ENCODE results near the gene ARHGAP21.
"Not testable (repeated sequence)": the region's sequence is repeated elsewhere in the genome, so short reads cannot be mapped to it uniquely, and the experiment has no call there.

Gene ARHGAP21

DNA sequence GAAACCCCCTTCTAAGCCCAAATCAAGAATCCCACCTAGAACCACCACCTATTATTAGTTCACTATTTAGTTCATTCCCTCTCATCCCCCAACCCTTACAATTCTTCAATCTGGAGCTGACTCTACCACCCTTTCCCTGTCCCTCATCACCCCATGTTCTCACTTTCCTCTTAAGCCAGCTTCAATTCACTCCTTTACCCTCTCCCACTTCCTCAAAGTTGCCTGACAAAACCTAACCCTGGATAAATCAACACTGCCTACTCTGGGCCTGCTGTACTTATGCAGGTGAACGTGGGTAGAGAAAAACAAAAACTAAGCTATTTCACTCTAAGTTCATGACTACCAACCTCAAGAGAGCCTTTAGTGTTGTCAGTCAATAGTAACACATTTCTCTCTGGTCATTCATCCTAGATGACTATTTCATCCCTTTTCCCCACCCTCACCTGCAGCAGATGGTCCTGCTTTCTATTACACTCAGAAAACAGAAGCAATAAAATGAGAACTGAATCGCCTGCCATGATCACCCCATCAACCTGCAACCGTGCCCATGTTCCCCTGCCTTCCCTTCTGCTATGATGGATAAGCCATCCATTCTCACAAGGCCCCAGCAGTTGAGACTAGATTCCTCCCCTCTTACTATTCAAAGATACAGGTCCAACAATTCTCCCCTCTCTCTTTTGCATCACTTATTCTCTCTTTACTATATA, 52.6 kb downstream of the ARHGAP21 start:
- peaks cover 15% of the 10 kb centered on the region for H3K4me1 Mint-ChIP-seq
- peak overlapping the region in 1 of 3 experiments; percentile 27 for H3K27ac Mint-ChIP-seq
- H3K27me3 Mint-ChIP-seq (ENCODE audit: low read depth): no peaks in the 10 kb centered on the region
- TF ChIP-seq CTCF (IDR thresholded peaks at IDR 0.05; ENCODE audit: unreplicated experiment in 3 of 3): no peak
- no peak overlapping the region for H3K4me3 Mint-ChIP-seq
- H3K36me3 Mint-ChIP-seq (ENCODE audit: low read depth): peaks cover 20% of the 10 kb centered on the region
- peaks cover 3% of the 10 kb centered on the region for H3K9me3 Mint-ChIP-seq

DNA sequence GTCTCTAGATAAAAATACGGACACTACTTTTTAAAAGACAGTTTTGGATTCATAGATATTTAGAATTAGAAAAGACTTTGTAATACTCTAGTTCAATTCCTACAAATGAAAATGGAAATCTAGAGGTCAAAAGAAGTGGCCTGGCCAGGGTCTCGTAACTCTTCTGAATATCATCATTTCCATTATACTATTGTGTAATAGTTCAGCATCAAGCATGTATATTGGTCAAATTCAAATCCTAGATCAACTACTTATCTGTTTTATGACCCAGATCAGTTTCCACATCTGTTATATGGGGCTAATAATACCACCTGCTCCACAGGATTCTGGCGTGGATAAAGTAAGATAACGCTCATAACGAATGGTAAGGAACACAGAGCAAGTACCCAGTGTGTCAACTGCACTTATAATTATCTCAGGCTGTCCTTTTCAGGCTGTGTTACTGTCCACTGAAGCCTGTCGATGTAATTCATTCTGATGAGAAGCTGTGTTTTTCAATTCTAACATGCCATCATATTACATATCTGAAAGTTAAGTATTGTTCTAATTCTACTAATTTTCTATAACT, 54.3 kb downstream of the ARHGAP21 start:
- Mint-ChIP-seq H3K4me1 (peaks cover 15% of the 10 kb centered on the region), H3K36me3 (ENCODE audit: low read depth) (peaks cover 27% of the 10 kb centered on the region), H3K9me3 (no peaks in the 10 kb centered on the region), H3K4me3 (no peak overlapping the region), H3K27me3 (ENCODE audit: low read depth) (no peaks in the 10 kb centered on the region), H3K27ac (no peak overlapping the region)
- no peak for TF ChIP-seq CTCF (IDR thresholded peaks at IDR 0.05; ENCODE audit: unreplicated experiment in 3 of 3)

- Mint-ChIP-seq H3K27me3 (ENCODE audit: low read depth) (no peaks in the 10 kb centered on the region), H3K36me3 (ENCODE audit: low read depth) (peaks cover 31% of the 10 kb centered on the region), H3K4me3 (no peak overlapping the region), H3K27ac (no peak overlapping the region), H3K4me1 (peaks cover 15% of the 10 kb centered on the region), H3K9me3 (no peaks in the 10 kb centered on the region)
- no peak for TF ChIP-seq CTCF (IDR thresholded peaks at IDR 0.05; ENCODE audit: unreplicated experiment in 3 of 3)
Observed at GRCh38 chr10:24668247-24668646, 55.4 kb downstream of the ARHGAP21 start.

DNA sequence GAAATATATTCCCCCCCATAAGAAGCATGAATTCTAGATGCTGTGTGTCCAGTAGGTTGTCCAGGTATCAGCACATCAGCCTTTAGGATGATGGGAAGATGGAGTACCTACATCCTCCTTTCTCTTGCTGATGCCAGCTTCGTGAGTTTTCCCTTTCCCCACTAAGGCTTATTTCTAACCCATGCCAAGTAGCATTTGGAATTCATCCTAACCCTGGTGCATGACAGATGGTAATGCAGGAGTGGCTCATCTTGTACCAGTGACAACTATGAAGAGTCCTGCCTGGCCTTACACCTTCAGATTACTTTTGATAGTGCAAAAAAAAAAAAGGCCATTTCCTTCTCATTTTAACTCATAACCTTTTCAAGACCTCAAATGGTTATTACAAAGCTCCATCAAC, 58.7 kb downstream of the ARHGAP21 start:
- Mint-ChIP-seq H3K9me3 (peaks cover 5% of the 10 kb centered on the region), H3K36me3 (ENCODE audit: low read depth) (peaks cover 42% of the 10 kb centered on the region), H3K4me3 (no peak overlapping the region), H3K27me3 (ENCODE audit: low read depth) (no peaks in the 10 kb centered on the region), H3K4me1 (peaks cover 3% of the 10 kb centered on the region), H3K27ac (no peak overlapping the region)
- no peak for TF ChIP-seq CTCF (IDR thresholded peaks at IDR 0.05; ENCODE audit: unreplicated experiment in 3 of 3)

GRCh38 chr10:24661376-24661775, 62.3 kb downstream of the ARHGAP21 start:
- no peak for TF ChIP-seq CTCF (IDR thresholded peaks at IDR 0.05; ENCODE audit: unreplicated experiment in 3 of 3)
- Mint-ChIP-seq H3K27me3 (ENCODE audit: low read depth) (no peaks in the 10 kb centered on the region), H3K9me3 (peaks cover 22% of the 10 kb centered on the region)

GRCh38 chr10:24658319-24658718, 65.4 kb downstream of the ARHGAP21 start:
- H3K27ac Mint-ChIP-seq; H3K27me3 Mint-ChIP-seq (ENCODE audit: low read depth); H3K4me3 Mint-ChIP-seq; H3K4me1 Mint-ChIP-seq: not testable (repeated sequence)
- Mint-ChIP-seq H3K9me3 (peaks cover 36% of the 10 kb centered on the region), H3K36me3 (ENCODE audit: low read depth) (peaks cover 57% of the 10 kb centered on the region)

More at GRCh38 chr10:24661376-24661775, 62.3 kb downstream of the ARHGAP21 start:
- Mint-ChIP-seq H3K4me3 (no peak overlapping the region), H3K4me1 (no peaks in the 10 kb centered on the region), H3K36me3 (ENCODE audit: low read depth) (peaks cover 54% of the 10 kb centered on the region), H3K27ac (no peak overlapping the region)

GRCh38 chr10:24656326-24656725, 67.4 kb downstream of the ARHGAP21 start:
- not testable (repeated sequence) for H3K4me1 Mint-ChIP-seq; H3K4me3 Mint-ChIP-seq; H3K27me3 Mint-ChIP-seq (ENCODE audit: low read depth); H3K27ac Mint-ChIP-seq
- Mint-ChIP-seq H3K9me3 (peaks cover 36% of the 10 kb centered on the region), H3K36me3 (ENCODE audit: low read depth) (peaks cover 62% of the 10 kb centered on the region)
